ENCODE data around the gene VPS36. TPM values are rescaled to one million over a fixed set of nuclear protein-coding genes. Genes with fewer than 3 reads are reported as not detected.

Gene VPS36
- total and polyA plus RNA-seq, 4 donors: 41.7 to 95.5 (median 56.9) TPM

GRCh38 chr13:52447815-52448552 is 2.5 kb downstream of the VPS36 start:
- 53% methylated on average over 2 of the region's 5 CpGs for WGBS (ENCODE audit: insufficient coverage)
- no peak for DNase-seq (ENCODE audit: low read depth in 4 of 6, low spot score in 6 of 6)
- no peak overlapping the region for H3K27ac ChIP-seq (ENCODE audit: low read depth, low read length)
- H3K27me3 ChIP-seq (ENCODE audit: control insufficient read depth, insufficient read depth, low read length): no peaks in the 10 kb centered on the region
- peaks cover 3% of the 10 kb centered on the region for H3K36me3 ChIP-seq (ENCODE audit: control insufficient read depth, insufficient read depth, low read length)
- no peak overlapping the region for H3K4me3 ChIP-seq (ENCODE audit: low read depth, low read length)
- peaks cover 11% of the 10 kb centered on the region for H3K4me1 ChIP-seq (ENCODE audit: control insufficient read depth, insufficient read depth, low read length)
- no peaks in the 10 kb centered on the region for H3K9me3 ChIP-seq (ENCODE audit: control insufficient read depth, insufficient read depth, low read length)

GRCh38 chr13:52447354-52447753 is 3.1 kb downstream of the VPS36 start:
- Histone ChIP-seq H3K36me3 (ENCODE audit: control insufficient read depth, insufficient read depth, low read length) (peaks cover 3% of the 10 kb centered on the region), H3K9me3 (ENCODE audit: control insufficient read depth, insufficient read depth, low read length) (no peaks in the 10 kb centered on the region), H3K4me3 (ENCODE audit: low read depth, low read length) (no peak overlapping the region), H3K27ac (ENCODE audit: low read depth, low read length) (no peak overlapping the region), H3K4me1 (ENCODE audit: control insufficient read depth, insufficient read depth, low read length) (peaks cover 11% of the 10 kb centered on the region), H3K27me3 (ENCODE audit: control insufficient read depth, insufficient read depth, low read length) (no peaks in the 10 kb centered on the region)
- 82% methylated on average over 2 of the region's 2 CpGs for WGBS (ENCODE audit: insufficient coverage)
- no peak for DNase-seq (ENCODE audit: low read depth in 4 of 6, low spot score in 6 of 6)

- H3K27ac ChIP-seq (ENCODE audit: low read depth, low read length): no peak overlapping the region
- no peaks in the 10 kb centered on the region for H3K9me3 ChIP-seq (ENCODE audit: control insufficient read depth, insufficient read depth, low read length)
- no peak for DNase-seq (ENCODE audit: low read depth in 4 of 6, low spot score in 6 of 6)
- H3K36me3 ChIP-seq (ENCODE audit: control insufficient read depth, insufficient read depth, low read length): peaks cover 8% of the 10 kb centered on the region
- WGBS (ENCODE audit: insufficient coverage): no CpG with 5 or more reads among the region's 1 CpG
- no peak overlapping the region for H3K4me3 ChIP-seq (ENCODE audit: low read depth, low read length)
- peaks cover 11% of the 10 kb centered on the region for H3K4me1 ChIP-seq (ENCODE audit: control insufficient read depth, insufficient read depth, low read length)
- no peaks in the 10 kb centered on the region for H3K27me3 ChIP-seq (ENCODE audit: control insufficient read depth, insufficient read depth, low read length)
Measured at GRCh38 chr13:52446265-52446664, 4.2 kb downstream of the VPS36 start.

- H3K36me3 ChIP-seq (ENCODE audit: control insufficient read depth, insufficient read depth, low read length): peaks cover 15% of the 10 kb centered on the region
- no peaks in the 10 kb centered on the region for H3K27me3 ChIP-seq (ENCODE audit: control insufficient read depth, insufficient read depth, low read length)
- H3K9me3 ChIP-seq (ENCODE audit: control insufficient read depth, insufficient read depth, low read length): no peaks in the 10 kb centered on the region
- no peak overlapping the region for H3K4me3 ChIP-seq (ENCODE audit: low read depth, low read length)
- DNase-seq (ENCODE audit: low read depth in 4 of 6, low spot score in 6 of 6): no peak
- WGBS (ENCODE audit: insufficient coverage): no CpG with 5 or more reads among the region's 2 CpGs
- no peaks in the 10 kb centered on the region for H3K4me1 ChIP-seq (ENCODE audit: control insufficient read depth, insufficient read depth, low read length)
- H3K27ac ChIP-seq (ENCODE audit: low read depth, low read length): no peak overlapping the region
Measured at GRCh38 chr13:52432456-52432855, 18.0 kb downstream of the VPS36 start.

- H3K36me3 ChIP-seq (ENCODE audit: control insufficient read depth, insufficient read depth, low read length): peaks cover 22% of the 10 kb centered on the region
- H3K27ac ChIP-seq (ENCODE audit: low read depth, low read length): no peak overlapping the region
- no peak for DNase-seq (ENCODE audit: low read depth in 4 of 6, low spot score in 6 of 6)
- no peaks in the 10 kb centered on the region for H3K4me1 ChIP-seq (ENCODE audit: control insufficient read depth, insufficient read depth, low read length)
- WGBS (ENCODE audit: insufficient coverage): no CpG with 5 or more reads among the region's 2 CpGs
- H3K9me3 ChIP-seq (ENCODE audit: control insufficient read depth, insufficient read depth, low read length): no peaks in the 10 kb centered on the region
- H3K27me3 ChIP-seq (ENCODE audit: control insufficient read depth, insufficient read depth, low read length): no peaks in the 10 kb centered on the region
- H3K4me3 ChIP-seq (ENCODE audit: low read depth, low read length): no peak overlapping the region
Measured at GRCh38 chr13:52428295-52428694, 22.1 kb downstream of the VPS36 start.

- peaks cover 19% of the 10 kb centered on the region for H3K36me3 ChIP-seq (ENCODE audit: control insufficient read depth, insufficient read depth, low read length)
- DNase-seq (ENCODE audit: low read depth in 4 of 6, low spot score in 6 of 6): no peak
- H3K4me3 ChIP-seq (ENCODE audit: low read depth, low read length): no peak overlapping the region
- no CpG with 5 or more reads among the region's 3 CpGs for WGBS (ENCODE audit: insufficient coverage)
- H3K9me3 ChIP-seq (ENCODE audit: control insufficient read depth, insufficient read depth, low read length): no peaks in the 10 kb centered on the region
- H3K27me3 ChIP-seq (ENCODE audit: control insufficient read depth, insufficient read depth, low read length): no peaks in the 10 kb centered on the region
- no peaks in the 10 kb centered on the region for H3K4me1 ChIP-seq (ENCODE audit: control insufficient read depth, insufficient read depth, low read length)
- H3K27ac ChIP-seq (ENCODE audit: low read depth, low read length): no peak overlapping the region
Measured at GRCh38 chr13:52421216-52421615, 29.2 kb downstream of the VPS36 start.

GRCh38 chr13:52419080-52419479 is 31.4 kb downstream of the VPS36 start:
- Histone ChIP-seq H3K9me3 (ENCODE audit: control insufficient read depth, insufficient read depth, low read length) (no peaks in the 10 kb centered on the region), H3K27me3 (ENCODE audit: control insufficient read depth, insufficient read depth, low read length) (no peaks in the 10 kb centered on the region), H3K4me3 (ENCODE audit: low read depth, low read length) (no peak overlapping the region), H3K36me3 (ENCODE audit: control insufficient read depth, insufficient read depth, low read length) (peaks cover 21% of the 10 kb centered on the region), H3K4me1 (ENCODE audit: control insufficient read depth, insufficient read depth, low read length) (no peaks in the 10 kb centered on the region), H3K27ac (ENCODE audit: low read depth, low read length) (no peak overlapping the region)
- no peak for DNase-seq (ENCODE audit: low read depth in 4 of 6, low spot score in 6 of 6)
- no CpG with 5 or more reads among the region's 1 CpG for WGBS (ENCODE audit: insufficient coverage)

GRCh38 chr13:52414963-52415362 is 35.5 kb downstream of the VPS36 start:
- no peak for DNase-seq (ENCODE audit: low read depth in 4 of 6, low spot score in 6 of 6)
- no peaks in the 10 kb centered on the region for H3K9me3 ChIP-seq (ENCODE audit: control insufficient read depth, insufficient read depth, low read length)
- peaks cover 15% of the 10 kb centered on the region for H3K36me3 ChIP-seq (ENCODE audit: control insufficient read depth, insufficient read depth, low read length)
- H3K4me1 ChIP-seq (ENCODE audit: control insufficient read depth, insufficient read depth, low read length): no peaks in the 10 kb centered on the region
- WGBS (ENCODE audit: insufficient coverage): 100% methylated on average over 1 of the region's 1 CpG
- H3K27me3 ChIP-seq (ENCODE audit: control insufficient read depth, insufficient read depth, low read length): no peaks in the 10 kb centered on the region
- no peak overlapping the region for H3K4me3 ChIP-seq (ENCODE audit: low read depth, low read length)
- no peak overlapping the region for H3K27ac ChIP-seq (ENCODE audit: low read depth, low read length)

GRCh38 chr13:52414051-52414450 is 36.4 kb downstream of the VPS36 start:
- H3K4me3 ChIP-seq (ENCODE audit: low read depth, low read length): no peak overlapping the region
- H3K36me3 ChIP-seq (ENCODE audit: control insufficient read depth, insufficient read depth, low read length): peaks cover 15% of the 10 kb centered on the region
- no peaks in the 10 kb centered on the region for H3K9me3 ChIP-seq (ENCODE audit: control insufficient read depth, insufficient read depth, low read length)
- no peaks in the 10 kb centered on the region for H3K27me3 ChIP-seq (ENCODE audit: control insufficient read depth, insufficient read depth, low read length)
- no peak overlapping the region for H3K27ac ChIP-seq (ENCODE audit: low read depth, low read length)
- DNase-seq (ENCODE audit: low read depth in 4 of 6, low spot score in 6 of 6): no peak
- no peaks in the 10 kb centered on the region for H3K4me1 ChIP-seq (ENCODE audit: control insufficient read depth, insufficient read depth, low read length)
- no CpG with 5 or more reads among the region's 1 CpG for WGBS (ENCODE audit: insufficient coverage)

- H3K4me1 ChIP-seq (ENCODE audit: control insufficient read depth, insufficient read depth, low read length): no peaks in the 10 kb centered on the region
- WGBS (ENCODE audit: insufficient coverage): no CpG with 5 or more reads among the region's 1 CpG
- no peaks in the 10 kb centered on the region for H3K9me3 ChIP-seq (ENCODE audit: control insufficient read depth, insufficient read depth, low read length)
- H3K27me3 ChIP-seq (ENCODE audit: control insufficient read depth, insufficient read depth, low read length): no peaks in the 10 kb centered on the region
- H3K27ac ChIP-seq (ENCODE audit: low read depth, low read length): no peak overlapping the region
- DNase-seq (ENCODE audit: low read depth in 4 of 6, low spot score in 6 of 6): no peak
- peaks cover 15% of the 10 kb centered on the region for H3K36me3 ChIP-seq (ENCODE audit: control insufficient read depth, insufficient read depth, low read length)
- H3K4me3 ChIP-seq (ENCODE audit: low read depth, low read length): no peak overlapping the region
Measured at GRCh38 chr13:52412128-52412527, 38.3 kb downstream of the VPS36 start.

Data from spinal cord (tissue), 10 donors.